Measurements from ENCODE around the gene TPMT. TPM values are rescaled to one million over a fixed set of nuclear protein-coding genes. Genes with fewer than 3 reads are reported as not detected.

The TPMT gene
- total RNA-seq, 1 experiment from 2014 or later = 14.4 TPM

GRCh38 chr6:18122128-18123093 is 32.5 kb downstream of the TPMT start, which contains the start of gene NHLRC1 (continued):
- TF ChIP-seq ARID4B (CRISPR knock-in tag; IDR thresholded peaks at IDR 0.05; ENCODE audit: borderline replicate concordance) = peak; percentile 97
- TF ChIP-seq ZBTB21 (CRISPR knock-in tag; IDR thresholded peaks at IDR 0.05; ENCODE audit: borderline replicate concordance) = peak; percentile 96
- TF ChIP-seq E2F1 (CRISPR knock-in tag; IDR thresholded peaks at IDR 0.05) = peak; percentile 88
- TF ChIP-seq ERG (CRISPR knock-in tag; IDR thresholded peaks at IDR 0.05) = no peak
- peak; percentile 97 for TF ChIP-seq CREB1 (CRISPR knock-in tag; IDR thresholded peaks at IDR 0.05)
- TF ChIP-seq NFE2L1 (CRISPR knock-in tag; IDR thresholded peaks at IDR 0.05) = peak; percentile 98
- TF ChIP-seq AFF4 (CRISPR knock-in tag; IDR thresholded peaks at IDR 0.05; ENCODE audit: borderline replicate concordance) = peak; percentile 98; the same call in 1 of the 2 replicates
- no peak for TF ChIP-seq RORB (CRISPR knock-in tag; IDR thresholded peaks at IDR 0.05)
- TF ChIP-seq MXD4 (CRISPR knock-in tag; IDR thresholded peaks at IDR 0.05; ENCODE audit: borderline replicate concordance) = no peak

GRCh38 chr6:18121580-18122127 is 33.2 kb downstream of the TPMT start:
- DNase-seq (ENCODE audit: low spot score) = peak; percentile 71
- POLR2A ChIA-PET = interaction anchor here (0.5 to 1.7 kb wide), 3 partner anchors 78 to 521 kb away, joined by 3 to 4 read pairs (median 4); partner anchors contain the start of genes FAM8A1 and KIF13A
- Mint-ChIP-seq H3K36me3 (no peaks in the 10 kb centered on the region), H3K27ac (no peak overlapping the region), H3K27me3 (ENCODE audit: low read depth) (peaks cover 23% of the 10 kb centered on the region), H3K4me3 (peak overlapping the region; percentile 55), H3K4me1 (peaks cover 9% of the 10 kb centered on the region), H3K9me3 (no peaks in the 10 kb centered on the region)
- peak; percentile 53 for ATAC-seq
- TF ChIP-seq AR (CRISPR knock-in tag; IDR thresholded peaks at IDR 0.05) (no peak), ZNF121 (CRISPR knock-in tag; IDR thresholded peaks at IDR 0.05) (no peak), RELA (CRISPR knock-in tag; IDR thresholded peaks at IDR 0.05; ENCODE audit: borderline replicate concordance) (no peak), ZNF416 (CRISPR knock-in tag; IDR thresholded peaks at IDR 0.05) (no peak), ATF6 (CRISPR knock-in tag; IDR thresholded peaks at IDR 0.05) (no peak), CTCF (IDR thresholded peaks at IDR 0.05) (0 out of 2 replicates have a peak, but pooled peaks have one; percentile 28)
- CTCF ChIA-PET = interaction anchor here (0.5 to 2.7 kb wide), 64 partner anchors 8 to 521 kb away, joined by 3 to 15 read pairs (median 4); partner anchors contain the start of genes KDM1B, KIF13A, RNF144B and TPMT

All from WTC11 (cell line).